RWPE2 (cell line): Measurements from ENCODE around the gene SLC9A5.

Experiments
- ATAC-seq: fragments of 200-7000 bp; cut with Tn5 transposase; 3 replicates; pipeline ENCODE4 v1.9.1; 2021; ENCODE audit warnings: low read depth
- DNase-seq: peaks from one replicate; pipeline ENCODE4 v3.0.0-alpha.2; 2020; ENCODE audit warnings: low spot score
- H3K27ac ChIP-seq: fragments of 450-650 bp; 2 replicates; pipeline ENCODE4 v1.5.1; 2017; ENCODE audit warnings: mild to moderate bottlenecking; ENCODE audit not compliant: poor library complexity, severe bottlenecking
- H3K27me3 ChIP-seq: fragments of 250-450 bp; sonication (Bioruptor Pico); 2 replicates; pipeline ENCODE4 v1.5.1; 2021; ENCODE audit warnings: mild to moderate bottlenecking, moderate library complexity; ENCODE audit not compliant: insufficient read depth, poor library complexity, severe bottlenecking
- H3K36me3 ChIP-seq: fragments of 250-450 bp; sonication (Bioruptor Pico); 2 replicates; pipeline ENCODE4 v1.5.1; 2020; ENCODE audit warnings: low read depth, mild to moderate bottlenecking, moderate library complexity
- H3K4me1 ChIP-seq: fragments of 250-450 bp; sonication (Bioruptor Pico); 2 replicates; pipeline ENCODE4 v1.5.1; 2021; ENCODE audit warnings: mild to moderate bottlenecking, moderate library complexity; ENCODE audit not compliant: insufficient read depth, poor library complexity, severe bottlenecking
- H3K4me3 ChIP-seq: fragments of 250-450 bp; sonication (Bioruptor Pico); 2 replicates; pipeline ENCODE4 v1.5.1; 2021; ENCODE audit warnings: mild to moderate bottlenecking, moderate library complexity; ENCODE audit not compliant: severe bottlenecking
- H3K9me3 ChIP-seq: fragments of 250-450 bp; sonication (Bioruptor Pico); 2 replicates; pipeline ENCODE4 v1.5.1; 2021; ENCODE audit warnings: mild to moderate bottlenecking, moderate library complexity; ENCODE audit not compliant: severe bottlenecking
- CTCF ChIP-seq: fragments of 450-650 bp; IDR thresholded peaks from one replicate; pipeline ENCODE4 v1.5.1; 2017; ENCODE audit warnings: mild to moderate bottlenecking, moderate library complexity; ENCODE audit not compliant: poor library complexity, severe bottlenecking

Gene SLC9A5

GRCh38 chr16:67317853-67318252 is 69.1 kb downstream of the SLC9A5 start:
- Histone ChIP-seq H3K4me3 (no peak overlapping the region), H3K4me1 (no peaks in the 10 kb centered on the region), H3K27ac (no peak overlapping the region), H3K27me3 (no peaks in the 10 kb centered on the region), H3K36me3 (no peaks in the 10 kb centered on the region), H3K9me3 (no peaks in the 10 kb centered on the region)
- DNase-seq = no peak
- ATAC-seq = no peak
- no peak for TF ChIP-seq CTCF
